ENCODE data around the gene RPGRIP1. TPM values are rescaled to one million over a fixed set of nuclear protein-coding genes. Genes with fewer than 3 reads are reported as not detected.

The RPGRIP1 gene
- total and polyA plus RNA-seq, 2 experiments from 2014 or later, result 0.31 TPM; not detected in 1

GRCh38 chr14:21261824-21262223, 18.1 kb upstream of the RPGRIP1 start:
- no peaks in the 10 kb centered on the region for H3K27me3 ChIP-seq
- peaks cover 52% of the 10 kb centered on the region for H3K4me1 ChIP-seq (ENCODE audit: low read depth)
- DNase-seq (ENCODE audit: low read depth in 1 of 2, low spot score in 1 of 2), result no peak
- H3K9me3 ChIP-seq (ENCODE audit: low read depth), result no peaks in the 10 kb centered on the region
- TF ChIP-seq CTCF (IDR thresholded peaks at IDR 0.05; ENCODE audit: low read depth, low read length), result no peak
- H3K27ac ChIP-seq, result no peak overlapping the region
- peaks cover 47% of the 10 kb centered on the region for H3K36me3 ChIP-seq
- H3K4me3 ChIP-seq, result no peak overlapping the region

GRCh38 chr14:21262410-21262809, 17.5 kb upstream of the RPGRIP1 start:
- no peak for TF ChIP-seq CTCF (IDR thresholded peaks at IDR 0.05; ENCODE audit: low read depth, low read length)
- H3K27me3 ChIP-seq, result no peaks in the 10 kb centered on the region
- H3K4me1 ChIP-seq (ENCODE audit: low read depth), result peaks cover 49% of the 10 kb centered on the region
- no peak for DNase-seq (ENCODE audit: low read depth in 1 of 2, low spot score in 1 of 2)
- no peak overlapping the region for H3K27ac ChIP-seq
- no peak overlapping the region for H3K4me3 ChIP-seq
- peaks cover 46% of the 10 kb centered on the region for H3K36me3 ChIP-seq
- no peaks in the 10 kb centered on the region for H3K9me3 ChIP-seq (ENCODE audit: low read depth)

GRCh38 chr14:21263284-21264024, 16.4 kb upstream of the RPGRIP1 start:
- no peak overlapping the region for H3K4me3 ChIP-seq
- no peaks in the 10 kb centered on the region for H3K27me3 ChIP-seq
- H3K27ac ChIP-seq, result no peak overlapping the region
- peaks cover 45% of the 10 kb centered on the region for H3K4me1 ChIP-seq (ENCODE audit: low read depth)
- H3K36me3 ChIP-seq, result peaks cover 46% of the 10 kb centered on the region
- TF ChIP-seq CTCF (IDR thresholded peaks at IDR 0.05; ENCODE audit: low read depth, low read length), result no peak
- H3K9me3 ChIP-seq (ENCODE audit: low read depth), result no peaks in the 10 kb centered on the region
- DNase-seq (ENCODE audit: low read depth in 1 of 2, low spot score in 1 of 2), result no peak

- H3K36me3 ChIP-seq, result peaks cover 42% of the 10 kb centered on the region
- no peak overlapping the region for H3K27ac ChIP-seq
- no peak for TF ChIP-seq CTCF (IDR thresholded peaks at IDR 0.05; ENCODE audit: low read depth, low read length)
- H3K27me3 ChIP-seq, result no peaks in the 10 kb centered on the region
- peaks cover 42% of the 10 kb centered on the region for H3K4me1 ChIP-seq (ENCODE audit: low read depth)
- DNase-seq (ENCODE audit: low read depth in 1 of 2, low spot score in 1 of 2), result peak in 1 of 2 donors; percentile 54
- no peaks in the 10 kb centered on the region for H3K9me3 ChIP-seq (ENCODE audit: low read depth)
- H3K4me3 ChIP-seq, result no peak overlapping the region
Observed at GRCh38 chr14:21264025-21264801, 15.7 kb upstream of the RPGRIP1 start.

- H3K4me1 ChIP-seq (ENCODE audit: low read depth), result peaks cover 38% of the 10 kb centered on the region
- peaks cover 24% of the 10 kb centered on the region for H3K36me3 ChIP-seq
Observed at GRCh38 chr14:21267431-21267845, 12.4 kb upstream of the RPGRIP1 start.

More at GRCh38 chr14:21267431-21267845, 12.4 kb upstream of the RPGRIP1 start:
- no peaks in the 10 kb centered on the region for H3K9me3 ChIP-seq (ENCODE audit: low read depth)
- TF ChIP-seq CTCF (IDR thresholded peaks at IDR 0.05; ENCODE audit: low read depth, low read length), result no peak
- peak in 1 of 2 donors; percentile 30 for DNase-seq (ENCODE audit: low read depth in 1 of 2, low spot score in 1 of 2)
- no peaks in the 10 kb centered on the region for H3K27me3 ChIP-seq
- no peak overlapping the region for H3K27ac ChIP-seq
- peak overlapping the region; percentile 83 for H3K4me3 ChIP-seq
